Fibroblast of upper back skin (primary cell): ENCODE data around the gene TGM6.
"Not testable (repeated sequence)": the region's sequence is repeated elsewhere in the genome, so short reads cannot be mapped to it uniquely, and the experiment has no call there.

Experiments
- DNase-seq: peaks from one replicate; pipeline ENCODE4 v3.0.0-alpha.2; 2013

The TGM6 gene

DNA sequence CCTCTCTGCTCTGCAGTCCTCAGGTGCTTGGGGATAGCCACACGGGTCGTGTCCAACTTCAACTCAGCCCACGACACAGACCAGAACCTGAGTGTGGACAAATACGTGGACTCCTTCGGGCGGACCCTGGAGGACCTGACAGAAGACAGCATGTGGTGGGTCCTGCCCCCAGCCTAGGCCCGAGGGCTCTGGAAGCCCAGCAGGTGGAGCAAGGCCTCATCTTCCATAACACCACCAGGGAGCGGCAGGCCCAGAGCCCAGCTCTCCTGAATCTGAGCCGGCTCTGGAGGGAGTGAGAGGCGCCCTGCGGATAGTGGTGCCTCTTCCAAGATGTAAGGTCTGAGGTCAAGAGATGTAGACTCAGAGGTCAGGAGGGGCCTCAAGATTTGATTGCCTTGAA, 19.6 kb downstream of the TGM6 start:
- no peak for DNase-seq

DNA sequence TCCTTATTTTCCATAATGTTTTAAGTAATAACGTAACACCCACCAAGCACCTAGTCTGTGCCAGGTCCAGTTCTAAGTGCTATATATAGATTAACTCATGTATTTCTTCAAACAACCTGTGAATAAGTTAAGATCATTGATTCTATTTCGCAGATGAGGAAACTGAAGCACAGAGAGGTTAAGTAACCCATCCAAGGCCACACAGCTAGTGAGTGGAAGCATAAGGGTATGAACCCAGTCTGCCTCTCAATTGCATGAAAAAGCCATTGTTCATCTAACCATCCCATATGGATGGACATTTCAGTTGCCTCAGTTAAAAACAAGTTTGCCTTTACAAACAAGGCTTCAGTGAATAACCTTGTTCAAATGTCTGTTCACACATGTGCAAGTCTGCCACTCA, 20.8 kb downstream of the TGM6 start:
- DNase-seq, result no peak

DNA sequence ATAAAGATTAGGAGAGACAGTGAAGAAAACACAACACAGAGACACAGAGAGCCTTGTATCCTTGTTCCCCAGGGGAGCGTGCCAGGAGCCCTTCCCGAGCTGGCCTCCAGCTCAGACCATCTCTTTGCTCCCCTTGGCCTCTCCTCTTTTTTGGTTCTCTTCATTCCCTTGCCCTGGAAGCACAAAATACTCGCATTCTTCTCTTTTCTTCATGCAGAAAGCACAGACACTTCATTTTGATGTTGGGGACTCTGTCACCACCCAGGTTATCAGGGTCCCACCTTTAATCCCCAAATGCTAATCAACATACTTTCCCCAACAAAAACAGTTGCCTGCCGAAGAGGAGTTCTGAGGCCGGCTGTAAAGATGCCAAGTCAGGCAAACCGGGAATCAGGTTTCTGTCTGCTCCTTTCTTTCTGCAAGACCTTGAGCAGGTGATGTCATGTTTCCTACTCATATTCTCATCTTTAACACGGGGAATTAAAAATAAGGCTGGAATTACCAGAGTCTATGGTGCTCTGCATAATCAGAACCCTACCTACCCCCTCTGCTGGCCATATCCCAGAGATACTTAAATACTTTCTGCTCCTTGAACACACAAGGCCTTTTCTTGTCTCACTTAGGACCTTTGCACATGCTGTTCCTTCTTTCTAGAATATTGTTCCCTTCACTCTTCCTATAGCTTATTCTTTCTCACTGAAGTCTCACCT, 21.7 kb downstream of the TGM6 start:
- peak; percentile 45 for DNase-seq

DNA sequence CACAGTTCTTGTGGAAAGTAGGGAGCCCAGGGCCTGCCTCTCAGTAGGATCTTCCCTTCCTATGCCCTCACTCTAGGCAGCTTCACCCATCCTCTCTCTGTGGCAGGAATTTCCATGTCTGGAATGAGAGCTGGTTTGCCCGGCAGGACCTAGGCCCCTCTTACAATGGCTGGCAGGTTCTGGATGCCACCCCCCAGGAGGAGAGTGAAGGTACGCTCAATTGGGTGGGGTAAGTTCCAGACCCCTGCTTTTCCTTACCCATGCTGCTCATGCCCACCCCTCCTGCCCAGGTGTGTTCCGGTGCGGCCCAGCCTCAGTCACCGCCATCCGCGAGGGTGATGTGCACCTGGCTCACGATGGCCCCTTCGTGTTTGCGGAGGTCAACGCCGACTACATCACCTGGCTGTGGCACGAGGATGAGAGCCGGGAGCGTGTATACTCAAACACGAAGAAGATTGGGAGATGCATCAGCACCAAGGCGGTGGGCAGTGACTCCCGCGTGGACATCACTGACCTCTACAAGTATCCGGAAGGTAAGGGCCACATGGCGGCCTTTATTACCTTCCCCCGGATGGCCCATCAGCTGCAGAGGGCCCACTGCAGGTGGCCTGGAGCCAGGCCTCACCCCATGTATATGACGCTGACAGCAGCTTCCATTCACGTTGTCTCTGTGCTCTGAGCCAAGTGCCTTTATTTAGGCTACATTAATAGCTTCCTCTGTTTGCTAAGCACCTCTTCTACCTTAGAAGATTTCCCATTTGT, 22.8 kb downstream of the TGM6 start:
- DNase-seq, result no peak

DNA sequence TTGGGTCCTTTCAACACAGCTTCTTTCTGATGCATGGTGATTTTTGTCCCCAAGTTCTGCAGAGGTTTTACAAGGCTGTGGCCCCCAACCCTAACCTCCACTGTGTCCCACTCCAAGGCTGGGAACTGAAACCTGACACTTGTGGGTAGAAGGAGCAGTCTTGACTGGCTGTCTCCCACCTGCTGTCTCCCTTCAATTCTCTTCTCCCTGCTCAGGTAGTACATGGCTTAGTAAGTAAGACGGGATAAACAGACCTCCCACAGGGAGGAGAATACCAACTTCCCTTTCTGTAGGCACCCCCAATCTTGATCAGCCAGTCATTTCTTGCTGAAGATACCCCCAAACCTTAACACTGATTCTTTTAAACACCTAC, 25.0 kb downstream of the TGM6 start:
- no peak for DNase-seq

DNA sequence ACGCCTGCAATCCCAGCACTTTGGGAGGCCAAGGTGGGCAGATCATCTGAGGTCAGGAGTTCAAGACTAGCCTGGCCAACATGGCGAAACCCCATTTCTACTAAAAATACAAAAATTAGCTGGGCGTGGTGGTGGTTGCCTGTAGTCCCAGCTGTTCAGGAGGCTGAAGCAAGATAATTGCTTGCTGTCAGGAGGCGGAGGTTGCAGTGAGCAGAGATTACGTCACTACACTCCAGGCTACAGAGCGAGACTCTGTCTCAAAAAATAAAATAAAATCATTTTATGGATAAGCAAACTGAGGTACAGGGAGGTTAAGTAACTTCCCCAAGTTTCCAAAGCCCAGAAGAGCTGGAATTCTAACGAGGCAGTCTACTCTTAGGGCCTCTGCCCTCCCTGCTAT, 26.7 kb downstream of the TGM6 start:
- not testable (repeated sequence) for DNase-seq

DNA sequence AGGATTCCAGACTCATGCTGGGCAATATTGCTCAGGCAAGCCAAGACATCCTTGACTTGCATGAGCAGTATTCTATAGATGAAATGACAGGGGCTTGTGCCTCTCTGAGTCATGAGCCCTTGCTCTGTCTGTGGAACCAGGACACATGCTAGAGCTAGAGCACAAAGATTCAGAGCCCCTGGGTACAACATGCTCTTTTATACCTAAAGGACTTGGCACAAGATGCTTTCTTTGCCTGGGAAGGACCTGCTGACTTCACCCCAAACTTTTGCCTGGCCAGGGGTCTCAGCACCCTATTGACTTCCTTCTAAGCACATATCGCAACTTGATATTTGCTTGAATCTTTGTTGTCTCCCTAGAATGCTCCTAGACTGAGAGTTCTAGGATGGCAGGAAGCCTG, 27.4 kb downstream of the TGM6 start:
- DNase-seq, result no peak

DNA sequence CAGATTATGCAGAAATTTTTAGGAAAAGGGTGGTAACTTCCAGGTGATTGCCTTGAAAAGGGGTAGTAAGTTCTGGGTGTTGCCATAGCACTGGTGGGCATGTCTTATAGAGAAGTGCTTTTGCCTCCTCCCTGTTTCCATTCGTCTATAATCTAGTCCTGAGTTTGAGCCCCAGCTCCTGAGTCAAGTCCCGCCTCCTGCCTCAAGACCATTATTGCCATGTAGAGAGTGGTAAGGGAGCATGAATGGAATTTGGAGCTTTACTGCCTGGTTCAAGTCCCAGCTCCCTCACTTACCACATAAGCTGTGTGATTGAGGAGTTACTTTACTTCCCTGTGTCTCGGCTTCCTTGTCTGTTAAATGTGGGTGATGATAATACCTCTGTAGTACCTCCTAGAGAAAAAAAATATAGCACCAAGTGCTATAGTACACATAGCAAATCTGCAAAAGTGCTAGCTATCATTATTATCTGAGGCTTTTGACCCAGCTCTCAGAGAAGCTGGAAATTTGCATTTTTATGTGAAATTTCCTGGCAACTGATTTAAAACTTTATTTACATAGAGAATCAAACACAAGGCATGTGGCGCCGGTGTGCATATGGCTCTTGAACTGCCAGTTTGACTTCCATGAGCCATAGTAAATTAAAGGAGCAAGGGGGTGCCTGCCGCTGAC, 36.0 kb downstream of the TGM6 start:
- DNase-seq, result no peak

DNA sequence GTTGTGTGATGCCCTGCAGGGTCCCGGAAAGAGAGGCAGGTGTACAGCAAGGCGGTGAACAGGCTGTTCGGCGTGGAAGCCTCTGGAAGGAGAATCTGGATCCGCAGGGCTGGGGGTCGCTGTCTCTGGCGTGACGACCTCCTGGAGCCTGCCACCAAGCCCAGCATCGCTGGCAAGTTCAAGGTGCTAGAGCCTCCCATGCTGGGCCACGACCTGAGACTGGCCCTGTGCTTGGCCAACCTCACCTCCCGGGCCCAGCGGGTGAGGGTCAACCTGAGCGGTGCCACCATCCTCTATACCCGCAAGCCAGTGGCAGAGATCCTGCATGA, 36.5 kb downstream of the TGM6 start:
- DNase-seq, result no peak

DNA sequence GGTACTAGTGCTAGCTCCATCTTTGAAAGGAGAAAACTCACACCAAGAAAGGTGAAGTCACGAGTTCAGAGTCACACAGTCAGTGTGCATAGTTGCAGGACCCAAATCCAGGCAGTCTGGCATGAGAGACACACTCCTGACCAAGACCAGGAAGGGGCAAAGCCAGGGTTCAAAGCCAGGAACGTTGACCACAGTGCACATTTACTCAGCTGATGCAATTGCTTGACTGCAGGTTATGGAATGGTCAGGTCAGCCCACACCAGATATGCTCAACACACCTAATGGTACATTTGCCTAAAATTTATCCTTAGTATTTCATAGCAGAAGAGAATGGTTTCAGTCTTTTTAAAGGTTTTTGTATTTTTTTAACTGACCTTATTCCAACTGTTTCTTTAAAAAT, 37.7 kb downstream of the TGM6 start:
- no peak for DNase-seq

DNA sequence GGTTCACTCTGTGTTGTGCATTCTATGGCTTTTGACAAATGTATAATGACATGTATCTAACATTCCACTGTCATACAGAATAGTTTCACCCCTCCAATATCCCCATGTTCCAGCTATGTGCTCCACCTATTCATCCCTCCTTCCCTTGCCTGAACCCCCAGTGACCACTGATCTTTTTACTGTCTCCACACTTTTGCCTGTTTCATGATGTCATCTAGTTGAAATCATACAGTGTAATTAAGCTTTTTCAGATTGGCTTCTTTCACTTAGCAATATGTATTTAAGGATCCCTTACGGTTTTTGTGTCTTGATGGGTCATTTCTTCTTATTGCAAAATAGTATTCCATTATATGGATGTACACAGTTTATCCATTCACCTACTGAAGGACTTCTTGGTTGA, 39.8 kb downstream of the TGM6 start:
- no peak for DNase-seq

DNA sequence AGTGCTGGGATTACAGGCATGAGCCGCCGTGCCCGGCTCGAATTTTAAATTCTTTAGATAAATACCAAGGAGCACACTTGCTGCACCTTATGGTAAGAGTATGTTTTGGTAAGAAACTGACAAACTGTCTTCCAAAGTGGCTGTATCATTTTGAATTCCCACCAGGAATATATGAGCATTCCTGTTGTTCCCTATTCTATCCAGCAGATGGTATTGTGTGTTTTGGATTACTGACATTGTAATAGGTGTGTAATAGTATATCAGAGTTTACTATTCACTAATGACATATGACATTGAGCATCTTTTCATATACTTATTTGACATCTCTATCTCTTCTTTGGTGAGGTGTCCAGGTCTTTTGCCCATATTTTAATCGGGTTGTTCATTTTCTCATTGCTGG, 40.5 kb downstream of the TGM6 start:
- no peak for DNase-seq

DNA sequence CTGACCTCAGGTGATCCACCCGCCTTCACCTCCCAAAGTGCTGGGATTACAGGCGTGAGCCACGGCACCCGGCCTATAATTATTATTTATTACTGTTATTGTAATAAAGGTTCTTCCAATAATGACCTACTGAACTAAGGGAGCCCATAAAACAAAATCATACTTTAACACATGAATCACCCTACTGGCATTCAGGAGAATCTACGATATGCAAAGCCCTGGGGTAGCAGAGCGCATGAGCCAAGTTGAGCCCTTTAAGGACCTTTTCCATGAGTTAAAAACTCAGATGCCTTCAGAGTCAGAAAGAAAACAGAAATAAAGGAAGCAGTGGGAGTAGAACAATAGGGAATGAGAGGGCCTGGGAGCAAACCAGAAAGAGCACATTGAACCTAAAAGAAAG, 48.4 kb downstream of the TGM6 start:
- DNase-seq, result no peak

DNA sequence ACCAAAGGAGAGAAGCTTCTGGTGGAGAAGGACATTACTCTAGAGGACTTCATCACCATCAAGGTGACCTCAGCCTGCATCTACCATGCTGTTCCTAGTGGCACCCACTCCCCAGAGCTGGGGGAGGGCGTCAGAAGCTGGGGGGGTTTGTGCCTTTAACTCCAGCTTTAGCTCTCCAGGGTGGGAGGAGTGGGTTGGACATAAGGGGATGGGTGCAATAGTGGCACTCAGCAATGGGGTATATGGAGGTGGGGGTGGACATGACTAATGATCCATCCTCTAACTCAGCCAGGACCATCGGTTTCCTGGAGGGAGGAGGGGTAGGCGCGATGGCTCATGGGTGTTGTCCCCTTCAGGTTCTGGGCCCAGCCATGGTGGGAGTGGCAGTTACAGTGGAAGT, 49.8 kb downstream of the TGM6 start:
- no peak for DNase-seq

DNA sequence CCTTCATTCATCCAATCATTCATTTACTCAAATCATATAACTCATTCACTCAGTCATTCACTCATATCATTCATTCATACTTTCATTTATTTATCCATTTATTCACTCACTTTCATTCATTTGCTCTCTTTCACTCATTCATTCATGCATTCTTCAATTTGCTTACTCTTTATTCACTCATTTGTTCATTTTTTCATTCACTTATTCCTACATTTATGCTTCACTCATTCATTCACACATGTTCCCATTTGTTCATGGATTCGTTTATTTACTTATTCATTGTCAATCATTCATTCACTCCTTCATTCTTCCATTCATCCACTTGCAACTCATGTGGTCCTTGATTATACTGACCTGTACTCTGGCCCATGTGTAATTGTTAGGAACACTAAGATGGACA, 50.5 kb downstream of the TGM6 start:
- no peak for DNase-seq

DNA sequence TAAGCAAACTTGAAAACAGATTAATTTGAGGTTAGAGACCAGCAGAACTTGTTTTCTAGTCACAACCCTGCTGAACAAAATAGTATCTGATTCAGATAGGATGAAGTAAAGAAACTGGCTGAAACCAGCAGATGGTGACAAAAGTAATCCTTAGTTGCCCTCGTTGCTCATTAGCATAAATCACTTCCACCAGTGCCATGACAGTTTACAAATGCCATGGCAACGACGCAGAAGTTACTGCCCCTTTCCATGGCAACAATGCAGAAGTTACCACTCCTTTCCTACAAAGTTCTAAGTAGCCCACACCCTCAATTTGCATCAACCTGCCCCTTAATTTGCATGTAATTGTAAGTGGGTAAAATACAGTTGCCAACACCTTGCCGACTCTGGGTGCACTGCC, 66.1 kb downstream of the TGM6 start:
- DNase-seq, result no peak

DNA sequence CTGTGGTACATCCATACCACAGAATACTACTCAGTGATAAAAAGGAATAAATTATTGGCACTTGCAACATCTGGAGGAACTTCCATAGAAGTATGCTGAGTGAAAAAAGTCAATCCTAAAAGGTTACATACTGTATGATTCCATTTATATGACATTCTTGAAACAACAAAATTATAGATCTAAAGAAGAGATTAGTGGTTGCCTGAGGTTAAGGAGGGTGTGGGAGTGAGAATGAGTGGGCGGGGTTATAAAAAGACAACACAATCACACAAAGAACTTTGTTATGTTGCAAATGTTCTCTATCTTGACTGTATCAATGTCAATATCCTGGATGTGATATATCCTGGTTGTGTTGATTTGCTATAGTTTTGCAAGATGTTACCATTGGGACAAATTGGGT, 68.7 kb downstream of the TGM6 start:
- DNase-seq, result no peak

DNA sequence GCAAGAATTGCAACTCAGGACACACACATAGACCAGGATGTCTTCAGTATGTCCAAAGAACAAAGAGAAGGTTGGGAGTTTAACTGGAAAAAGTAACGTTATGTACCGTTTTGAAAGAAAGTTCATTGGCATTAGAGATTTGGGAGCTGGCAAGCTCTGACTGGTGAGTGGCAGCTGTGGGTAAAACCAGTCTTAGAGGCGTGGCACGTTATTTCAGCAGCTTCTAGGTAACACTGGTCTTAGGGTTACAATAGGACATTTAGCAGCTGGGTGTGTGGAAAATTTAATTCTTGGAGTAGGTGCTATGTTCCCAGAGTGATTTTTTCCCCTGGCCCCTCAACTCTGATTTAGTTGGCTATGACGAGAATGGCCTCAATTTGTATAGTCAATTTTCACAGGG, 70.7 kb downstream of the TGM6 start:
- DNase-seq, result no peak

DNA sequence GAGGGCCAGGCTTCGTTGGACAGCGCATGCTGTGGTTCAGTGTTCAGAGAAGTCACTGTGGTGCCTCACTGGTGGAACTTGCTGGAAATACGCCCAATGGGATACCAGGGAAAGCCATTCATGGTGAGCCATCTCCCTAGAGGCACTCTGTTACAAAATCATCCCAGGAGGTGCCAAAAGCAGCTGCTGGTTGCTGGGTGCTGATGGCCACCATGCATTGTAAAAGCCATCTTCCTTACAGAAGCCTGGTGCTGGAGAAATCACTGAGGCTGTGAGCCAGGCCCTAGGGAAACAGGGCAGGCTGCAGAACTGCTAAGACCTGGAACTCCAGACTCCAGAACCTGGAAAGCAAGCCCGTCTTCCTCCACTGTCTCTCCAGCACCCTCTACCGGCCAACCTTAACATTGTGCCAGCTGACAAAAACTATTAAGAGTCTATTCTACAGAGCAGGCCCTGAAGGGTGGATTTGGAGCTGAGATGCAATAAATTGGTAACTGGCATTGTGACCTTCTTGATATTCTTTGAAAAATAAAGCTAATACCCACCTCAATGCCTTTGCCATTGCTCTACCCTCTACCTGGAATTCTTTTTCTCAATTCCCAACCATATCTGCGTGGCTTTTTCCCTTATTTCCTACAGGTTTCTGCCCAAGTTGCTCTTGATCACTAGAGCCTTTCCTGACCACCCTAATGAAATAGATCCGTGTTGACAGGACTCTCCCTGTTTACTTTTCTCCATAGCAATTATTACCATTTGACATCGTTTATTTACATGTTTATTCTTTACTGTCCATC, 71.4 kb downstream of the TGM6 start:
- peak; percentile 68 for DNase-seq

DNA sequence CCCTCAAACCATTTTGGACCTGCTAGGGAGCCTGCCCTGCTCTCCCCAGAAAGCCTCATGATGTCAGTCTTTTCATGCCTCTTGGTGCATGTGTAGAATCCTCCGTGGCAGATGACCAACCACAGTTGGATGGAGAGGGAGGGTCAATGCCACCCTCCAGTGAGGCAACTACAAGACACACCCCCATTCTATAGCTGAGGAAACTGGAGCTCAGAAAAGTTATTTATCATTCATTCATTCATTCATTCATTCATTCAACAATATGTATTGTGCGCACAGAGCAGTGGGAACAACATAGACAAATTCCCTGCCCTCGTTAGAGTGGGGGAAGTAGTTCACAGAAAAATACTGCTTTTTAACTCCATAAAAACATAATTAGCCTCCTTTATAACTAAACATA, 73.1 kb downstream of the TGM6 start:
- DNase-seq, result no peak

DNA sequence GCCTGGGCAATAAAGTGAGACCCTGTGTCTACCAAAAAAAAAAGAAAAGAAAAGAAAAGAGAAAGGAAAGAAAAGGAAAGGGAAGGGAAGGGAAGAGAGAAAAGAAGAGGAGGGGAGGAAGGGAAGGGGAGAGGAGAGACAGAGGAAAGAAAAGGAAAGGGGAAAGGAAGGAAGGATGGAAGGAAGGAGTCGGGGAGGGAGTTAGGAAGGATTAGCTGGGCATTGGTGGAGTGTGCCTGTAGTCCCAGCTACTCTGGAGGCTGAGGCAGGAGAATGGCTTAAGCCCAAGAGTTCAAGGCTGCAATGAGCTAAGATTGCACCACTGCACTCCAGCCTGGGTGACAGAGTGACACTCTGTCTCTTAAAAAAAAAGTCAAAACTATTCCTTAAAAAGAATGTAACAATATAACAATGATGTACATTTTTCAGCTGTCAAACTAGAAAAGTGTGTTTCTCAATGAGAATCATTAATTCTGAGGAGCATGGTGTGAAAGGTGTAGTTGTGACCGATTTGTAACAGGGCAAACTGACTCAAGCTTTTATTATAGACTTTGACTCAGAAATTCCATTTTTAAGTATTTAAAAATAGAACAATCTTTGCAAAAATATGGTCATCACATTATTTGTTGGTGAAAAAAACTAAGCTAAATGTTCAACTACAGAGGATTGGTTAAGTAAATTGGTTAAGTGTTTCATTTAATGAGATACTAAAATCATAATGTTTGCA, 75.2 kb downstream of the TGM6 start:
- no peak for DNase-seq

DNA sequence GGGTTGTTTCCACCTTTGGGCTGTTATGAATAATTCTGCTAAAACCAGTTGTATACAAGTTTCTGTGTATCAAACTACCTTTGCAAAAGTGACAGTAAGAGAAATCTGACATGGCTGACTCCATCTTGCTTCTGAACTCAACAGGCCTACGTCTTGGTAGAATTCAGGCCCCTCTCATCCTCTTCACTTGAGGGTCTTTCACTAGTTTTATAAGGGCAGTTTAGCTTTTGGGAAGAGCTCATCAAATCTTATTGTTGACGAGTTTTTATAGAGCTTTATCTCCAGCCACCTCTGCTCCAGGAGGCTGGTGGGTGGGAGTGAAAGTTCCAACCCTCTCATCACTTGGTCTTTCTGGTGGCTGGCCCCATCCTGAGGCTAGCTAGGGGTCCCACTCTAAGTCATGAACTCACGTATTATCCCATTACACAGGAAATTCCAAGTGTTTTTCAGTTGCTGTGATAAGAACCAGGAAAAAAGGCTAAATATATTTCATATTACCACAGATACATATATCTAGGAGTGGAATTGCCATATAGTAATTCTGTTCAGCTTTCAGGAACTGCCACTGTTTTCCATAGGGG, 78.3 kb downstream of the TGM6 start:
- DNase-seq, result no peak
